KMS-11 (cell line): ENCODE measurements around the gene TPM2.

Source experiments
- H2AFZ ChIP-seq: fragments of 200-600 bp; sonication (generic); 2 replicates; pipeline ENCODE4 v1.6.1; 2016; ENCODE audit warnings: antibody characterized with exemption, mixed run types, low read depth
- H3K27ac ChIP-seq: fragments of 200-600 bp; sonication (generic); 2 replicates; pipeline ENCODE4 v1.6.1; 2016; ENCODE audit warnings: mild to moderate bottlenecking, mixed run types
- H3K27me3 ChIP-seq: fragments of 200-600 bp; sonication (generic); 2 replicates; pipeline ENCODE4 v1.6.1; 2017; ENCODE audit warnings: mild to moderate bottlenecking, low read depth, mixed run types, moderate library complexity; ENCODE audit not compliant: insufficient read depth
- H3K36me3 ChIP-seq: fragments of 200-600 bp; sonication (generic); 2 replicates; pipeline ENCODE4 v1.6.1; 2017; ENCODE audit warnings: mild to moderate bottlenecking, mixed run types; ENCODE audit not compliant: insufficient read depth
- H3K4me1 ChIP-seq: fragments of 200-600 bp; sonication (generic); 2 replicates; pipeline ENCODE4 v1.6.1; 2016; ENCODE audit warnings: mild to moderate bottlenecking, low read depth, mixed run types; ENCODE audit not compliant: poor library complexity, severe bottlenecking
- H3K4me2 ChIP-seq: fragments of 200-600 bp; sonication (generic); 2 replicates; pipeline ENCODE4 v1.7.0; 2016; ENCODE audit warnings: mild to moderate bottlenecking, mixed run types
- H3K4me3 ChIP-seq: fragments of 200-600 bp; sonication (generic); IDR thresholded peaks from 2 replicates; pipeline ENCODE4 v1.6.1; 2017; ENCODE audit warnings: low read depth, low read length, mixed read lengths; ENCODE audit not compliant: insufficient read depth
- H3K79me2 ChIP-seq: fragments of 200-600 bp; sonication (generic); 2 replicates; pipeline ENCODE4 v1.6.1; 2016; ENCODE audit warnings: low read depth, mixed run types; ENCODE audit not compliant: insufficient read depth
- H3K9ac ChIP-seq: fragments of 200-600 bp; sonication (generic); 2 replicates; pipeline ENCODE4 v1.6.1; 2016; ENCODE audit warnings: mild to moderate bottlenecking, mixed run types
- H4K20me1 ChIP-seq: fragments of 200-600 bp; sonication (generic); 2 replicates; pipeline ENCODE4 v1.6.1; 2016; ENCODE audit warnings: mild to moderate bottlenecking, mixed run types; ENCODE audit not compliant: insufficient read depth
- CTCF ChIP-seq: fragments of 200-600 bp; sonication (generic); conservative IDR thresholded peaks from 2 replicates; pipeline ENCODE4 v1.6.1; 2017; ENCODE audit warnings: low read depth, mild to moderate bottlenecking, antibody characterized with exemption, low read length, moderate library complexity, mixed read lengths

The TPM2 gene

DNA sequence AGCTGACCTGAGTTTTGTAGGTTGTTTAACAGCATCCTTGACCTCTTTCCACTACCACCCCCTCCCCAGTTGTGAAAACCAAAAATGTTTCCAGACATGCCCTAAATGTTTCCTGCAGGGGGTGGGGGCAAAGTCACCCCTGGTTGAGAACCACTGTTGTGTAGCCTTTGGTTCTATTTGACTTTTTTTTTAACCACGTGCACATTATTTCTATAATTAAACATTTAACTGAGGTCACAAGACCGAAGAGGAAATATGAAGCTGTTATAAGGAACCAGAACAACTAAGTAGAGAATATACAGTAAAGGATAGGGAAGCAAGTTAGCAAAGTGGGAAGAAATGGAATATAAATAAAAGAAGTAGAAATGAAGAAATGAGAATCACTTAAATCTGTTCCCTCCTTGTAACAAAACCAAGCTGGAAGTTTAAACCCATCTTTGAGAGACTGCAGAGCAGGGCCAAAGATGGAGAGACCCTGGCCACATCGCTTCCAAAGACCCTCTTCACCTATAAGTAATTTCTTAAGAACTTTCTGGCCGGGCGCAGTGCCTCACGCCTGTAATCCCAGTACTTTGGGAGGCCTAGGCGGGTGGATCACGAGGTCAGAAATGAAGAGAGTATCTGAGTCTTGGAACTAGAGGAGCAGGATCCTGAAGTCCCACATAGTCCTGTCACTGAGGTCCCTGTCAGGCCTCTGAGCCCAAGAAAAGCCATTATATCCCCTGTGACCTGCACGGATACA is 53.4 kb downstream of the TPM2 start:
- H3K27me3 ChIP-seq: no peaks in the 10 kb centered on the region
- H3K36me3 ChIP-seq: no peaks in the 10 kb centered on the region
- no peaks in the 10 kb centered on the region for H3K4me1 ChIP-seq
- H3K9ac ChIP-seq: no peak overlapping the region
- H3K4me2 ChIP-seq: no peak overlapping the region
- TF ChIP-seq CTCF: no peak
- no peak overlapping the region for H3K4me3 ChIP-seq
- no peaks in the 10 kb centered on the region for H3K79me2 ChIP-seq
- no peak overlapping the region for H3K27ac ChIP-seq
- no peaks in the 10 kb centered on the region for H4K20me1 ChIP-seq
- no peak overlapping the region for H2AFZ ChIP-seq

- H3K27me3 ChIP-seq: no peaks in the 10 kb centered on the region
- H3K36me3 ChIP-seq: no peaks in the 10 kb centered on the region
- no peak overlapping the region for H3K27ac ChIP-seq
- no peak overlapping the region for H3K4me3 ChIP-seq
- H4K20me1 ChIP-seq: no peaks in the 10 kb centered on the region
- H3K4me1 ChIP-seq: no peaks in the 10 kb centered on the region
- no peaks in the 10 kb centered on the region for H3K79me2 ChIP-seq
- no peak overlapping the region for H3K9ac ChIP-seq
- no peak for TF ChIP-seq CTCF
- H3K4me2 ChIP-seq: no peak overlapping the region
- no peak overlapping the region for H2AFZ ChIP-seq
Observed at GRCh38 chr9:35635730-35636129, 54.0 kb downstream of the TPM2 start.
